Immature natural killer cell (primary cell): ENCODE measurements around the gene FARS2. TPM values are rescaled to one million over a fixed set of nuclear protein-coding genes. Genes with fewer than 3 reads are reported as not detected.
A peak's percentile ranks its signal among the peaks of the same experiment; 100 is the strongest.

Experiments used
- DNase-seq, 3 donors: peaks; one replicate each; pipeline ENCODE4 v3.0.0; 2022; ENCODE audit warnings: mixed read lengths in 1 of 3
- H3K27ac Mint-ChIP-seq, 6 donors: one replicate each; pipeline ENCODE4 v1.8.0; 2020; ENCODE audit warnings: mixed read lengths in 6 of 6, mild to moderate bottlenecking in 5 of 6, inconsistent platforms in 4 of 6, moderate library complexity in 3 of 6
- H3K27me3 Mint-ChIP-seq, 3 donors: one replicate each; pipeline ENCODE4 v1.8.0; 2020 to 2021; ENCODE audit warnings: low read depth in 3 of 3, mild to moderate bottlenecking in 3 of 3, mixed read lengths in 3 of 3, moderate library complexity in 3 of 3, inconsistent platforms in 1 of 3
- H3K36me3 Mint-ChIP-seq, 3 donors: one replicate each; pipeline ENCODE4 v1.8.0; 2020; ENCODE audit warnings: mixed read lengths in 3 of 3, inconsistent platforms in 2 of 3, mild to moderate bottlenecking in 2 of 3
- H3K4me1 Mint-ChIP-seq, 2 donors: one replicate each; pipeline ENCODE4 v1.8.0; 2020; ENCODE audit warnings: inconsistent platforms in 2 of 2, mild to moderate bottlenecking in 2 of 2, mixed read lengths in 2 of 2, moderate library complexity in 1 of 2
- H3K4me3 Mint-ChIP-seq, 5 donors: one replicate each; pipeline ENCODE4 v1.8.0; 2020; ENCODE audit warnings: mild to moderate bottlenecking in 5 of 5, mixed read lengths in 5 of 5, inconsistent platforms in 3 of 5, moderate library complexity in 3 of 5
- H3K9me3 Mint-ChIP-seq, 6 donors: one replicate each; pipeline ENCODE4 v1.8.0; 2020; ENCODE audit warnings: mild to moderate bottlenecking in 6 of 6, mixed read lengths in 6 of 6, inconsistent platforms in 4 of 6, moderate library complexity in 3 of 6
- polyA plus RNA-seq, 3 donors: library from polyadenylated mRNA; unstranded; fragments of 300-500 nt; fragmentation: Illumina TruSeq; gene quantifications; one replicate each; pipeline ENCODE4 v1.2.3, GENCODE V29; 2021

The FARS2 gene
- polyA plus RNA-seq, 3 donors from 2014 or later: 30.5 to 41.0 (median 40.2) TPM

DNA sequence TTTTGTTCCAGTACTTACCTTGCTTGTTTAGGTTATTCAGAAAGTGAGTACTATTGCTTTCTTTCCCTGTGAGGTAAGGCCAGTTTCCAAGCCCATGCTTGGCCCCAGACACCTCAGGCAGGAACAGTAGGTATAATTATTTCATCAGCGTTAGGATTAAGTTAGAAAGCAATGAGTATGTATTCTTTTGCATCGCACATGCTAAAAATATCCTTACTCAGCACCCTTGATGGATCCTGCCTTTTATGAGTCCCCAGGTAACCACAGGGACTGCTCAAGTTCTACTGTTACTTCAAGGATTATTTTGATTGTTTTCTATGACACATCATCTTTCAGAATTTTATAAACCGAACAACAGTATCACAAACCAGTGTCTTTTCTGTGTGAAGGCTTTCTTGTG is 128.9 kb downstream of the FARS2 start:
- Mint-ChIP-seq H3K4me3 (no peak overlapping the region), H3K36me3 (no peaks in the 10 kb centered on the region), H3K4me1 (no peaks in the 10 kb centered on the region), H3K27me3 (no peaks in the 10 kb centered on the region), H3K9me3 (no peaks in the 10 kb centered on the region), H3K27ac (no peak overlapping the region)
- no peak for DNase-seq

DNA sequence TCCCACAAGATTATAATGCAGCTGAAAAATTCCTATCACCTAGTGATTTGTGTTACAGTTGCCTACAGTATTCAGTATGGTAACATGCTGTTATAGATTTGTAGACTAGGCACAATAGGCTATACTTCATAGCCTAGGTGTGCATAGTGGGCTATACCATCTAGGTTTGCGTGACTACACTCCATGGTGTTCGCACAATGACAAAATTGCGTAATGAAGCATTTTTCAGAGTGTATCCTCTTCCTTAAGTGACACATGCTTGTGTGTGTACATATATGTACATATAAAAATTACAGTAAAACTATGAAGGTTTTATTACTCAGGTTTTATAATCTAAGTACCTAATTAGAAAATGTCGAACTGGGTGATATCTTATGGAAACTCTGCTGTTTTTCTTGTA is 133.0 kb downstream of the FARS2 start:
- H3K4me3 Mint-ChIP-seq: no peak overlapping the region
- no peaks in the 10 kb centered on the region for H3K4me1 Mint-ChIP-seq
- H3K27me3 Mint-ChIP-seq: no peaks in the 10 kb centered on the region
- no peak for DNase-seq
- H3K36me3 Mint-ChIP-seq: no peaks in the 10 kb centered on the region
- H3K27ac Mint-ChIP-seq: no peak overlapping the region
- H3K9me3 Mint-ChIP-seq: no peaks in the 10 kb centered on the region

DNA sequence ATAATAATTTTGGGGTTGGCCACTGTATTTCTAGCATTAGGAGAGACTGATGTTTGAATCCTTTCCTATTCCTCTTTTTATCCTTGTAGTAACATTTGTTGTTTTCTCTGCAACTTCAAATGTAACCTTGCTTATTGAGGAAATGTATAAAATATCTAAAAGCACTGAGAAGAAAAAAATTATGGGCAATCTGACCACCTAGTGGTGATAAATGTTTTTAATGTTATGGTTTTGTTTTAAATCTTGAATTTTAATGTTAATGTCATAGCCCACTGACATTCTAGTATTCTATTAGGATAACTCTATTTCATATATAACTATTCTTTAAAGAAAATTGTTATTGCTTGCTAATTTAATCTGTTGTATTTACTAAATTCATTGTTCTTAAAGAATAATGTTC is 134.4 kb downstream of the FARS2 start:
- H3K4me3 Mint-ChIP-seq: no peak overlapping the region
- no peak for DNase-seq
- no peaks in the 10 kb centered on the region for H3K4me1 Mint-ChIP-seq
- H3K27me3 Mint-ChIP-seq: peaks cover 0 to 1% (median 0%) of the 10 kb centered on the region in 3 donors
- no peaks in the 10 kb centered on the region for H3K36me3 Mint-ChIP-seq
- no peak overlapping the region for H3K27ac Mint-ChIP-seq
- no peaks in the 10 kb centered on the region for H3K9me3 Mint-ChIP-seq

DNA sequence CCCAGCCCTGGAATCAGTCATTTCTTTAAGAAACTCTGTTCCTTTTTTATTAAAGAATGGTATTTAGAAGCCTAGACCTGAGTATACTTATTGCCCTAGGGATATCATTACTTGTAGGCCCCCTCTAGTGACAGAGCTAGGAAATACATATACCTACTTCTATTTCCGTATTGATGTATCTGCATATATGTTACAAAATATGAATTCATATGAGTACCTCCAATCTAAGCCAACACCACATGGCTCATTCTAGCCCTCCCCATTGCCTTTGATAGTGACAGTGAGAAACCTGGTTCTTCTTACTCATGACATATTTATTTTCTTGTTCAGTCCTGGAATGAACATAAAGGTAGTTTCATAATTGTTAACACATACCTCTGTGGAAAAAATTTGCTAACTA is 137.2 kb downstream of the FARS2 start:
- peak; percentile 6 to 26 (median 21) for DNase-seq
- Mint-ChIP-seq H3K27ac (peak overlapping the region in 1 of 6 donors; percentile 52), H3K27me3 (peaks cover 0 to 3% (median 0%) of the 10 kb centered on the region in 3 donors), H3K9me3 (peaks cover 0 to 2% (median 0%) of the 10 kb centered on the region in 6 donors), H3K4me1 (no peaks in the 10 kb centered on the region), H3K4me3 (no peak overlapping the region), H3K36me3 (no peaks in the 10 kb centered on the region)

DNA sequence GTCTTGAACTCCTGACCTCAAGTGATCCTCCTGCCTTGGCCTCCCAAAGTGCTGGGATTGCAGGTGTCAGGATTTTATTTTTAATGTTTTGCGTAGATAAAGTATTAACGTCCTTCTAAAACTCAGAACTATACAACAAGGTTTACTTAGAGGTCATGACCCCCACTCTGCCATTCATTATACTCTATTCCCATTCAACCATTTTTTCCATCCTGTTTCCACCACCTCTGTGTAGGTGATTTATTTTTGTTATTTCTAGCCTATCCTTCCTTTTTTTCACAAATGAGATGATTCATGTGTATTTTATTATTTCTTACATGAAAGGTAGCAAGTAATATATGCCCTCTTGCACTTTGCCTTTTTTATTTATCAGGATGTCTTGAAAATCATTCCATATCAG is 138.1 kb downstream of the FARS2 start:
- Mint-ChIP-seq H3K9me3 (peaks cover 0 to 2% (median 0%) of the 10 kb centered on the region in 6 donors), H3K36me3 (no peaks in the 10 kb centered on the region), H3K4me1 (no peaks in the 10 kb centered on the region), H3K27ac (no peak overlapping the region), H3K27me3 (peaks cover 0 to 3% (median 0%) of the 10 kb centered on the region in 3 donors), H3K4me3 (no peak overlapping the region)
- no peak for DNase-seq

DNA sequence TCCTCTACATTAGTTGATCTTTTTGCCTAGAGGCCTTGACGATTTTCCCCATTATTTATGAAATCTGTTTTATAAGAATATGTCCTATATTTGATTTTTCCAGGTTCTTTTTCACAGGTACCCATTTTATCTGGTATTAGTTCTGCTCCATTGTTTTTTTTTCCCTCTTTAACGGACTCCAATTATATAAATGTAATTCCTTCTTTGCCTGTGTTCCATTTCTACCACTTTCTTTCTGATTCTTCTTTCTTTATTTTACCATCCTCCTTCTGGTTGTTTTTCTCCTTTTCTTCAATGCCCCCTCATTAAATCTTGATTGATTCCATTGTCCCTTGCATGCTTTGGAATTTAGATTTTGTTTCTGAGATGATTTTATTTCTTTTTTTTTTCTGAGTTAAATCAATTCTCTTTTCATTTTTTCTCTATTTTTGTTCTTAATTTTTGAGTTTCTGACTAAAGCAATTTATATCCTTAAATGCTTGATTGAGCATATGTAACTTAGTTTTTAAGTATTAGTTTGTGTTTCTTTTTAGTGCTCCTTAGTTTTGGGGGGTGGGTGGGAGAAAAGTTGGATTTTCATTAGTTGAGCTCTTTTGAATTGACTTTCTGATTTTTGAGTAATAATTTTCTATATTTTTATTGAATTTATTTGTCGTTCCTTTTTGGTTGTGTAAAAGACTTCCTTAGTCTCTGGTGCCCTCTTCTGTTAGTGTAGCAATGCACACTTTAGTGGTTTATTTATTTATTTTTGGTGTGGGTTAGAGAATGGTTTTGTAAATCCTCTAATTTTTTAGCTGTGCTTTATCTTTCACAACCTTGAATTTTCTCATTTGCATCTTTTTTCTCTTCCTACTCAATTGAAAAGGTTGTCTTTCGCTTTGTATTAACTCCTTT is 140.8 kb downstream of the FARS2 start:
- Mint-ChIP-seq H3K36me3 (peaks cover 0 to 5% (median 0%) of the 10 kb centered on the region in 3 donors), H3K9me3 (peaks cover 0 to 2% (median 0%) of the 10 kb centered on the region in 6 donors), H3K27ac (no peak overlapping the region), H3K4me1 (no peaks in the 10 kb centered on the region), H3K4me3 (no peak overlapping the region), H3K27me3 (peaks cover 0 to 3% (median 0%) of the 10 kb centered on the region in 3 donors)
- no peak for DNase-seq

DNA sequence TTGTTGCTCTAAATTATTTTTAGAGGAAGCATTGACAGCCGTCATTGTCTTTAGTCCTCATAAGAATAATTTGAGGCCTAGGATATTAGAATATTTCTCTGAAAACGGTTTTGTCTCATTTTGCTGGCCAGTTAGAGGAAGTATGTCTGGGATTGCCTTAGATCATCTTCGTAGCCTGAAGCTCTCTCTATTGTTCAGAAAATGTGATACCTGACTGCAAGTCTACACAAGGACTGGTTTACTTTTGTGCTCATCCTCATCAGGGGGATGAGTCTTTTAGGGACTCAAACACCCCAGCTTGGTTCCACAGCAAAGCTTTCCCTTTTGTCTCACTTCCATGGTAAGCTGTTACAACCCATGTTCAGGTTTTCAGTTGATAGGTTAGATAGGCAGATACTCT is 141.8 kb downstream of the FARS2 start:
- Mint-ChIP-seq H3K9me3 (peaks cover 0 to 2% (median 0%) of the 10 kb centered on the region in 6 donors), H3K27ac (peak overlapping the region in 2 of 6 donors; percentile 1 to 3), H3K4me1 (no peaks in the 10 kb centered on the region), H3K4me3 (no peak overlapping the region), H3K36me3 (peaks cover 0 to 5% (median 1%) of the 10 kb centered on the region in 3 donors), H3K27me3 (peaks cover 0 to 4% (median 0%) of the 10 kb centered on the region in 3 donors)
- no peak for DNase-seq

DNA sequence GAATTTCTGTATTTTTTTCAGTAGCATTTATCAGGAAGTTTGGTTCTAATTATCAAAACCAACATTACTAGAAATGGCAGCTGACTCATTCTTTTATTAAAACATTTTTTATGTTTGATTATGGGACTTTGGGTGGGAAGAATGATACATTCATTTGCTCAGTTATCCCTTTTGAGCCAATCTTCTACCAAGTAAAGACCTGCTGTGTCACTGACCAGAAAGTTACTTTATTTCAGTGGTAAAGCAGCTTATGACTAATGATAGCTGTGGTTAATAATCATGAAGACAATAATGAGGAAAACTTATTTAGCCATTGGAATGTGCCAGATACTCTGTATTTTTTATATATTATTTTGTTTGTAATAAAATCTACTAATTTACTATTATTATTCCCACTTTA is 142.3 kb downstream of the FARS2 start:
- DNase-seq: no peak
- Mint-ChIP-seq H3K4me3 (no peak overlapping the region), H3K27me3 (peaks cover 1 to 4% (median 2%) of the 10 kb centered on the region in 3 donors), H3K27ac (no peak overlapping the region), H3K9me3 (peaks cover 0 to 2% (median 0%) of the 10 kb centered on the region in 6 donors), H3K4me1 (no peaks in the 10 kb centered on the region), H3K36me3 (peaks cover 0 to 6% (median 5%) of the 10 kb centered on the region in 3 donors)

DNA sequence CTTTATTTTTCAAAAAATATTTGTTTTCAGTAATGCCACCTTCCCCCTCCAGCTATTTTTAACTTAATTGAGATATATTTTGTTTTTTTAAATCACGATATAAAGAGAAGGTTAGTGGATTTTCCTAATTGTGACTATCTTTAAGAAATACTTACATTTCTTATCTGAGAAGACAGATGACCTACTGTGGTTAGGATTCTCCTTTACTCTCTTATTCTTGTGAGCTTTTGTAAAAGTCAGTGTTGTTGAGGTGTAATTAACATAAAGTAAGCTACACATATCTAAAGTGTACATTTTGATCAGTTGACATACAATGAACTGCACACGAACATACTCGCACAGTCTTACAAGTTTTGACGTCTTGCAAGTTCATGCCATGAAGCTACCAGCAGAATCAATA is 144.7 kb downstream of the FARS2 start:
- H3K9me3 Mint-ChIP-seq: peaks cover 0 to 2% (median 0%) of the 10 kb centered on the region in 6 donors
- H3K4me1 Mint-ChIP-seq: no peaks in the 10 kb centered on the region
- H3K27me3 Mint-ChIP-seq: peaks cover 1 to 3% (median 2%) of the 10 kb centered on the region in 3 donors
- no peak overlapping the region for H3K4me3 Mint-ChIP-seq
- DNase-seq: no peak
- H3K27ac Mint-ChIP-seq: no peak overlapping the region
- peaks cover 0 to 8% (median 5%) of the 10 kb centered on the region in 3 donors for H3K36me3 Mint-ChIP-seq

DNA sequence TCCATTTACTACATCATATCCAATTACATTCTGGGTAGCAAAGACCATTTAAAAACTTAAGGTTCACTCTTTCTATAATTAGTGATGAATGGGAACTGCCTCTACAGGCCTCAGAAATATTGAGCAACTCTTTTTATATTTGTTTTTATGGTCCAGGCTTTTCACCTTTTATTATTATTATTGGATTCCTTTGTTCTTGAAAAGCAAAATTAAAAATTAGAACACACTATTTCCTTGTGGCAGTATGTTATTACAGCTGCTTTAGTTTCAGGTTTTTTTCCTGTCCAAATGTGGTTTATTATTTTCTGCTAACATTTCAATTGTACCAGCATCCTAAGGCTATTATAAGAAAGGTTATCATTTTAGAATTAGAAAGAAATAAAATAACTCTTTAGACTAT is 150.1 kb downstream of the FARS2 start:
- Mint-ChIP-seq H3K27me3 (peaks cover 1 to 6% (median 2%) of the 10 kb centered on the region in 3 donors), H3K27ac (no peak overlapping the region), H3K9me3 (no peaks in the 10 kb centered on the region), H3K4me1 (no peaks in the 10 kb centered on the region), H3K4me3 (no peak overlapping the region), H3K36me3 (peaks cover 3 to 12% (median 4%) of the 10 kb centered on the region in 3 donors)
- no peak for DNase-seq

DNA sequence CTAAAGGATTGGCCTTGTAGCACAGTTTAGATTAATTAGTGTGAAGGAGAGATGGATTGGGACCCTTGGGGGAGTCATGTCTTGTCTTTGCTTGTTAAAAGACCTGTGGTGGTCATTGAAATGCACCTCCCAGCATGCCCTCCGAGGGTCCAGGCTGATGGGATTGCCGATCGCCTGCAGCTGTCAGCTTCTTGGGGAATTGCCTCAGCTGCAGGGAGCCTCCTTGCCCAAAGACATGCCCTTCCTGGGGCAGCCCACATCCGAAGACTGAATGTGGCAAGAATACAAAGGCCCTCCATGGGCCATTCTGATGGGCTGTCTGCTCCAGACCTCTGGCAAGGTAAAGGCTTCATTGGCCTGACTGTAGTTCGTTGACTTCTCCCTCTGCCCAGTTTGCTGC is 150.7 kb downstream of the FARS2 start:
- Mint-ChIP-seq H3K4me1 (no peaks in the 10 kb centered on the region), H3K4me3 (no peak overlapping the region), H3K9me3 (no peaks in the 10 kb centered on the region), H3K27ac (no peak overlapping the region), H3K27me3 (peaks cover 1 to 6% (median 2%) of the 10 kb centered on the region in 3 donors), H3K36me3 (peaks cover 4 to 12% (median 6%) of the 10 kb centered on the region in 3 donors)
- DNase-seq: no peak

DNA sequence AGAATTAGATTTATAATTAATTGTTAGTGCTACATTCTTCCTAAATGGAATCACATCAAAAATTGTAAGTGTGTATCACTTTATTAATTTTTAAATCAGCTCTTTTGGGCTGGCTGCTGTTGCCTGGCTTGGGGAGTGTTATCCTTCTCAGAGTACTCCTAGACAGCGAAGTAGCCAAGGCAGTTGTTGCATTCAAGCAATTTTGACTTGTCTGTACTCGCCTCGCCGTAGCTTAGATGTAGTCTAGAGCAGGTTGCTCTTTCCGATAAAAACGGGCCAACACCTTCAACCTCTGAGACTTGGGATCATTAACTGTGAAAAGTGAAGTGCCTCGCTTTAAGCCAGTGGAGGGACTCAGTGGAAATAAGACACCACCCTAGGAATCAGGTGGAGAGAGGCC is 151.3 kb downstream of the FARS2 start:
- no peaks in the 10 kb centered on the region for H3K9me3 Mint-ChIP-seq
- peaks cover 6 to 16% (median 8%) of the 10 kb centered on the region in 3 donors for H3K36me3 Mint-ChIP-seq
- H3K4me3 Mint-ChIP-seq: no peak overlapping the region
- H3K27me3 Mint-ChIP-seq: peaks cover 1 to 5% (median 2%) of the 10 kb centered on the region in 3 donors
- DNase-seq: no peak
- H3K4me1 Mint-ChIP-seq: peaks cover 3 to 5% of the 10 kb centered on the region in 2 donors
- H3K27ac Mint-ChIP-seq: no peak overlapping the region

DNA sequence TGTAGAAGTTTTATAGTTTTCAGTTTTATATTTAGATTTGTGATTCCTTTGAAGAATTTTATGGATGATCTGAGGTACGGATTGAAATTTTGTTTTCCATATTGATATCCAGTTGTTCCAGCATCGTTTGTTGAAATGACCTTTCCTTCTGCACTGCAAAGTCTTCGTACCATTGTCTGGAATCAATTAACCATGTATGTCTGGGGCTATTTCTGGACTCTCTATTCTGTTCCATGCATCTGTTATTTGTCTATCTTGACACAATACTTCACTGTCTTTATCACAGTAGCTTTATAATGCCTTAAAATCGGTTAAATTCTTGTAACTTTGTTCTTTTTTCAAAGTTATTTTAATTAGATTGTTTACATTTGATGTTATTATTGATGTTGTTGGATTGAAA is 154.9 kb downstream of the FARS2 start:
- DNase-seq: no peak
- no peaks in the 10 kb centered on the region for H3K9me3 Mint-ChIP-seq
- H3K27me3 Mint-ChIP-seq: peaks cover 0 to 5% (median 0%) of the 10 kb centered on the region in 3 donors
- no peak overlapping the region for H3K27ac Mint-ChIP-seq
- peaks cover 8 to 16% (median 16%) of the 10 kb centered on the region in 3 donors for H3K36me3 Mint-ChIP-seq
- H3K4me1 Mint-ChIP-seq: peaks cover 5 to 9% of the 10 kb centered on the region in 2 donors
- no peak overlapping the region for H3K4me3 Mint-ChIP-seq

DNA sequence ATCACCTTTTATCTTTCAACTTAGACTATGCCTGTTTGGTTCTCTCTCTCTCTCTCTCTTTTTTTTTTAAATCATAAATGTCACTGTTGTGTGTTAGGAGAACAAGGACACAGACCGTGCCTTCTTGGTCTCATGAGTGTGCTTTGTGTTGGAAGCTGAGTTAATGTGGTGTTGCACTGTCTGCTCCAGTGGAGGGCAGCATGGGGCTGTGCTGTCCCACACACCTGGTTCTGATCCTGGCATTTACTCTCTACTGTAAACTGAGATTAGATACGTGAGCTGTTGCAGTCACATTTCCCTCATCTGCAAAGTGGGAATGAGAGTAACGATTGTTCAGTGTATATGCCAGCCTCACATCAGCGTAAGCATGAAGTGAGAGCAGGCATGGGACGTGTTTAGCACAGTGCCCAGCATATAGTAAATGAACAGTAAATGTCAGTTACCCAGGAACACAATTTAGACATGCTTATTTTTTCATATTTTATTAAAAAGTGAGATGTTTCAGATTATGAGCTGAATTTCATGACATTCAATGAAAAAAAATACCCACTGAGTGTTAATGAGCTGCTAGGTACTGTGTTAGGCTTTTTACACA is 161.1 kb downstream of the FARS2 start:
- Mint-ChIP-seq H3K4me3 (no peak overlapping the region), H3K4me1 (peaks cover 5 to 9% of the 10 kb centered on the region in 2 donors), H3K27me3 (no peaks in the 10 kb centered on the region), H3K9me3 (no peaks in the 10 kb centered on the region), H3K27ac (no peak overlapping the region), H3K36me3 (peaks cover 2 to 20% (median 10%) of the 10 kb centered on the region in 3 donors)
- peak in 1 of 3 donors; percentile 0 for DNase-seq
